HG02884 (cell line): Measurements from ENCODE around the gene BANP.
"Not testable (repeated sequence)": the region's sequence is repeated elsewhere in the genome, so short reads cannot be mapped to it uniquely, and the experiment has no call there.

Experiments
- ATAC-seq: cut with Tn5 transposase; IDR thresholded peaks from one replicate; pipeline ENCODE4 v1.9.1; 2021; ENCODE audit warnings: mild to moderate bottlenecking, moderate library complexity; ENCODE audit not compliant: unreplicated experiment

BANP gene

GRCh38 chr16:88043208-88043910 lies 92.1 kb downstream of the BANP start:
- not testable (repeated sequence) for ATAC-seq

- not testable (repeated sequence) for ATAC-seq
These were observed 92.9 kb downstream of the BANP start for GRCh38 chr16:88044121-88044581.

- ATAC-seq, result not testable (repeated sequence)
These were observed 94.1 kb downstream of the BANP start for GRCh38 chr16:88045361-88045760.

- ATAC-seq, result no peak
These were observed 94.6 kb downstream of the BANP start for GRCh38 chr16:88045820-88046303.

- ATAC-seq, result no peak
These were observed 96.2 kb downstream of the BANP start for GRCh38 chr16:88047462-88047861.

GRCh38 chr16:88048985-88049384 lies 97.8 kb downstream of the BANP start:
- no peak for ATAC-seq

- ATAC-seq, result no peak
These were observed 98.6 kb downstream of the BANP start for GRCh38 chr16:88049561-88050545.

- ATAC-seq, result no peak
These were observed 99.9 kb downstream of the BANP start for GRCh38 chr16:88050952-88051660.

- no peak for ATAC-seq
These were observed 101.4 kb downstream of the BANP start for GRCh38 chr16:88052661-88053060.

GRCh38 chr16:88053479-88053878 lies 102.2 kb downstream of the BANP start:
- not testable (repeated sequence) for ATAC-seq

- no peak for ATAC-seq
These were observed 104.1 kb downstream of the BANP start for GRCh38 chr16:88055356-88055755.

- no peak for ATAC-seq
These were observed 105.0 kb downstream of the BANP start for GRCh38 chr16:88056212-88056611.

- ATAC-seq, result no peak
These were observed 106.4 kb downstream of the BANP start for GRCh38 chr16:88057656-88058055.

GRCh38 chr16:88058136-88058535 lies 106.9 kb downstream of the BANP start:
- no peak for ATAC-seq

- no peak for ATAC-seq
These were observed 107.6 kb downstream of the BANP start for GRCh38 chr16:88058817-88059216.

GRCh38 chr16:88059701-88060386 lies 108.6 kb downstream of the BANP start:
- ATAC-seq, result no peak

- ATAC-seq, result no peak
These were observed 109.4 kb downstream of the BANP start for GRCh38 chr16:88060524-88061219.

- ATAC-seq, result no peak
These were observed 110.3 kb downstream of the BANP start for GRCh38 chr16:88061346-88062110.
